Transverse colon (tissue), 4 donors: Measurements from ENCODE around the gene RBM47.
"Not testable (repeated sequence)": the region's sequence is repeated elsewhere in the genome, so short reads cannot be mapped to it uniquely, and the experiment has no call there.

Source experiments
- POLR2A ChIP-seq: fragments of 450-650 bp; IDR thresholded peaks from one replicate; pipeline ENCODE4 v1.6.1; 2016; ENCODE audit warnings: antibody characterized with exemption, mild to moderate bottlenecking, moderate library complexity
- POLR2AphosphoS5 ChIP-seq, 3 donors: sonication (generic); formaldehyde crosslinking; IDR thresholded peaks; one replicate each; pipeline ENCODE4 v1.6.1; 2016; ENCODE audit warnings: antibody characterized with exemption in 3 of 3
- TF ChIP-seq, protein P1 (sequence below), 5 experiments: fragments of 200-600 bp in 3 of 5; fragments of 450-650 bp in 2 of 5; sonication (generic) in 3 of 5; IDR thresholded peaks; 1 replicate in 2 of 5; 2 replicates in 3 of 5; pipeline ENCODE4 v1.5.1; 2016 to 2017; ENCODE audit warnings: antibody characterized with exemption in 5 of 5, inconsistent platforms in 3 of 5, mild to moderate bottlenecking in 2 of 5, moderate library complexity in 1 of 5

GRCh38 chr4:40628407-40628806 lies 1.3 kb downstream of the RBM47 start:
- TF ChIP-seq, protein P1, sequence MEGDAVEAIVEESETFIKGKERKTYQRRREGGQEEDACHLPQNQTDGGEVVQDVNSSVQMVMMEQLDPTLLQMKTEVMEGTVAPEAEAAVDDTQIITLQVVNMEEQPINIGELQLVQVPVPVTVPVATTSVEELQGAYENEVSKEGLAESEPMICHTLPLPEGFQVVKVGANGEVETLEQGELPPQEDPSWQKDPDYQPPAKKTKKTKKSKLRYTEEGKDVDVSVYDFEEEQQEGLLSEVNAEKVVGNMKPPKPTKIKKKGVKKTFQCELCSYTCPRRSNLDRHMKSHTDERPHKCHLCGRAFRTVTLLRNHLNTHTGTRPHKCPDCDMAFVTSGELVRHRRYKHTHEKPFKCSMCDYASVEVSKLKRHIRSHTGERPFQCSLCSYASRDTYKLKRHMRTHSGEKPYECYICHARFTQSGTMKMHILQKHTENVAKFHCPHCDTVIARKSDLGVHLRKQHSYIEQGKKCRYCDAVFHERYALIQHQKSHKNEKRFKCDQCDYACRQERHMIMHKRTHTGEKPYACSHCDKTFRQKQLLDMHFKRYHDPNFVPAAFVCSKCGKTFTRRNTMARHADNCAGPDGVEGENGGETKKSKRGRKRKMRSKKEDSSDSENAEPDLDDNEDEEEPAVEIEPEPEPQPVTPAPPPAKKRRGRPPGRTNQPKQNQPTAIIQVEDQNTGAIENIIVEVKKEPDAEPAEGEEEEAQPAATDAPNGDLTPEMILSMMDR (IDR thresholded peaks at IDR 0.05), result not testable (repeated sequence)
- TF ChIP-seq POLR2AphosphoS5 (IDR thresholded peaks at IDR 0.05); POLR2A: not testable (repeated sequence)
